GM12875 (cell line): ENCODE results near the gene DGKI.

ENCODE experiments used
- H3K4me3 ChIP-seq: one replicate; pipeline ENCODE4 v1.5.1; 2011; ENCODE audit warnings: low read depth, low read length, control low read depth
- CTCF ChIP-seq: IDR thresholded peaks from 2 replicates; pipeline ENCODE4 v1.5.1; 2011; ENCODE audit warnings: low read depth, mild to moderate bottlenecking, control low read depth, inconsistent platforms, low read length, moderate library complexity, borderline replicate concordance; ENCODE audit not compliant: insufficient read depth

Gene DGKI

GRCh38 chr7:137527634-137528033 lies 319.1 kb downstream of the DGKI start:
- H3K4me3 ChIP-seq, result no peak overlapping the region
- TF ChIP-seq CTCF, result no peak

DNA sequence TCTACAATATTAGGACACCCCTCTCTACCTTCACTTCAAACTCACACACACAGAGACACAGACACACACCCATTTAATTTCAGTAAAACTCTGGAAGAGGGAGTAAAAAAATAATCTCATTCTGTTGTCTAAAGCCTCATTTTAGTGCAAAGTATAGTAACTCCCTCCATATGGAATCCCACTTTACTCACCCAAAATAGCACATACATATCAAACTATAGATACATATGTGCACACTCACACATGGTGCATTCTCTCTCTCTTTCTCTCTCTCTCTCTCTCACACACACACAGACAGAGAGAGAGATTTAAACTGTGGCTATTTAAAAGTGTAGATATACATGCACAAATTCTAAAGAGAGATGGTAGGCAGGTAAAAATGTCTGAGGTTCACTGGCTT lies 323.6 kb downstream of the DGKI start:
- TF ChIP-seq CTCF, result no peak
- H3K4me3 ChIP-seq, result no peak overlapping the region

DNA sequence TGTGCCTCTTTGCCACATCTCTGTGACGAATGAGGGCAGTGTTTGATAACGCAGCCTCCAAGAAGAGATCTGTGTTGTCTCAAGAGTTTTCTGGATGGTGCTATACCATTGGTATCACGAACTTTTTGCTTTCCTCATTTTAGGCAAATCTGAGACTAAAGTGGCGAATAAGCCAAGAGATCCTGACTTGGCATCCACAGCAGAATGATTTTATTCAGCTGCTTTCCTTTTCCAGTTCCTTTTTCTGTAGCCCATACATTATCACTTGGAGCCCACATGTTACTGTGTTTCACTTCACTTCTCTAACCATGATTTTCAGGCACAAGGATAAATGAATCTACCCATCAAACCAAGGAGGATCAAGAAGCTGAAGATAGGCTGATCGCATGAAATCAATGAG lies 325.3 kb downstream of the DGKI start:
- no peak overlapping the region for H3K4me3 ChIP-seq
- TF ChIP-seq CTCF, result no peak

- no peak overlapping the region for H3K4me3 ChIP-seq
- TF ChIP-seq CTCF, result no peak
These were observed 326.8 kb downstream of the DGKI start for GRCh38 chr7:137519947-137520346.

GRCh38 chr7:137519181-137519691 lies 327.5 kb downstream of the DGKI start:
- no peak for TF ChIP-seq CTCF
- H3K4me3 ChIP-seq, result no peak overlapping the region

DNA sequence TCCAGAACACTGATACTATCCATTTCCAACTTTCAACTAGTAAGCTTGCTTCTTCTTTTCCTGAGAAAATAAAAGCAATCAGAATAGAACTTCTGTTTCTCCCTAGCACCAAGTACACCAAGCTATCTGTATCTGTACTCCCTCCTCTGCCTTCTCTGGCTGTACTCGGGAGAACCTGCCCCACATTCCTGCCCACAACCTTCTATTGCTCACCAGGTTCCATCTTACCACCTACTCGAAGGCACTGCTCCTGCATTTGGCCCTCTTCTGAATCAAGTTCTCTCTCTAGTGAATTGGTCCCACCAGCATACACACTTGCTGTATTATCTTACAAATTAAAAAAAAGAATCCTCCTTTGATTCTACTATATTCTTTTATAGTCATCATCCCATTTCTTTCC lies 333.7 kb downstream of the DGKI start:
- no peak overlapping the region for H3K4me3 ChIP-seq
- no peak for TF ChIP-seq CTCF

- no peak overlapping the region for H3K4me3 ChIP-seq
- TF ChIP-seq CTCF, result no peak
These were observed 339.7 kb downstream of the DGKI start for GRCh38 chr7:137507096-137507495.
